Measurements from ENCODE around the gene LRP8. TPM values are rescaled to one million over a fixed set of nuclear protein-coding genes. Genes with fewer than 3 reads are reported as not detected.
A peak's percentile ranks its signal among the peaks of the same experiment; 100 is the strongest.

The LRP8 gene
- total and polyA plus RNA-seq, 2 experiments from 2014 or later = 1.3 to 8.9 TPM

GRCh38 chr1:53219711-53220110, 108.2 kb downstream of the LRP8 start:
- Histone ChIP-seq H3K36me3 (ENCODE audit: low read depth) (peaks cover 4% of the 10 kb centered on the region; the same call in 1 of the 2 replicates), H4K20me1 (ENCODE audit: insufficient read depth) (no peaks in the 10 kb centered on the region), H3K9ac (peak overlapping the region; percentile 95), H3K27ac (peak overlapping the region; percentile 91), H2AFZ (peak overlapping the region; percentile 94), H3K9me3 (ENCODE audit: low read depth) (no peaks in the 10 kb centered on the region), H3K9me2 (ENCODE audit: insufficient read depth) (no peaks in the 10 kb centered on the region), H3K27me3 (replicated peaks; ENCODE audit: insufficient read depth) (no peaks in the 10 kb centered on the region), H3K4me3 (peak overlapping the region; percentile 93), H3K4me1 (ENCODE audit: insufficient read depth) (peaks cover 15% of the 10 kb centered on the region), H3F3A (ENCODE audit: insufficient read depth) (no peaks in the 10 kb centered on the region), H3K79me2 (ENCODE audit: insufficient read depth) (peaks cover 18% of the 10 kb centered on the region), H3K4me2 (ENCODE audit: unreplicated experiment) (peak overlapping the region; percentile 97)
- DNase-seq = peak; percentile 18
- in situ Hi-C loops (cut with MboI) = no loop called here
- 5 to 6% methylated on average over 8 of the region's 8 CpGs for WGBS, 2 experiments (ENCODE audit: low coverage in 1 of 2, low lambda C conversion rate in 2 of 2, missing lambda C conversion rate in 2 of 2)
- TF ChIP-seq EZH2 (IDR thresholded peaks at IDR 0.05; ENCODE audit: insufficient read depth, poor library complexity, severe bottlenecking) (no peak), EZH2phosphoT487 (IDR thresholded peaks at IDR 0.05; ENCODE audit: insufficient read depth, low read depth) (no peak)

- Histone ChIP-seq H3K27ac (no peak overlapping the region), H3K4me1 (ENCODE audit: insufficient read depth) (peaks cover 15% of the 10 kb centered on the region), H3K9me2 (ENCODE audit: insufficient read depth) (no peaks in the 10 kb centered on the region), H3K9ac (no peak overlapping the region), H4K20me1 (ENCODE audit: insufficient read depth) (no peaks in the 10 kb centered on the region), H3K4me2 (ENCODE audit: unreplicated experiment) (no peak overlapping the region), H3K36me3 (ENCODE audit: low read depth) (peaks cover 17% of the 10 kb centered on the region), H3K27me3 (replicated peaks; ENCODE audit: insufficient read depth) (no peaks in the 10 kb centered on the region), H3K4me3 (no peak overlapping the region), H3K79me2 (ENCODE audit: insufficient read depth) (peaks cover 18% of the 10 kb centered on the region), H3F3A (ENCODE audit: insufficient read depth) (no peaks in the 10 kb centered on the region), H2AFZ (no peak overlapping the region), H3K9me3 (ENCODE audit: low read depth) (no peaks in the 10 kb centered on the region)
- TF ChIP-seq EZH2phosphoT487 (IDR thresholded peaks at IDR 0.05; ENCODE audit: insufficient read depth, low read depth) = no peak
- TF ChIP-seq EZH2 (IDR thresholded peaks at IDR 0.05; ENCODE audit: insufficient read depth, poor library complexity, severe bottlenecking) = no peak
- no peak for DNase-seq
- WGBS, 2 experiments (ENCODE audit: low coverage in 1 of 2, low lambda C conversion rate in 2 of 2, missing lambda C conversion rate in 2 of 2) = 99 to 100% methylated on average over 7 of the region's 7 CpGs
- in situ Hi-C loops (cut with MboI) = no loop called here
These were observed 109.7 kb downstream of the LRP8 start for GRCh38 chr1:53218201-53218600.

GRCh38 chr1:53214376-53214940, 113.4 kb downstream of the LRP8 start:
- Histone ChIP-seq H3K4me1 (ENCODE audit: insufficient read depth) (peaks cover 6% of the 10 kb centered on the region), H3F3A (ENCODE audit: insufficient read depth) (no peaks in the 10 kb centered on the region), H3K27me3 (replicated peaks; ENCODE audit: insufficient read depth) (no peaks in the 10 kb centered on the region), H4K20me1 (ENCODE audit: insufficient read depth) (no peaks in the 10 kb centered on the region), H3K9me3 (ENCODE audit: low read depth) (no peaks in the 10 kb centered on the region), H3K9ac (no peak overlapping the region), H3K27ac (no peak overlapping the region), H3K4me3 (no peak overlapping the region), H3K79me2 (ENCODE audit: insufficient read depth) (peaks cover 13% of the 10 kb centered on the region), H3K9me2 (ENCODE audit: insufficient read depth) (no peaks in the 10 kb centered on the region), H3K36me3 (ENCODE audit: low read depth) (peaks cover 32% of the 10 kb centered on the region), H2AFZ (no peak overlapping the region), H3K4me2 (ENCODE audit: unreplicated experiment) (no peak overlapping the region)
- no peak for DNase-seq
- TF ChIP-seq EZH2phosphoT487 (IDR thresholded peaks at IDR 0.05; ENCODE audit: insufficient read depth, low read depth) (no peak), EZH2 (IDR thresholded peaks at IDR 0.05; ENCODE audit: insufficient read depth, poor library complexity, severe bottlenecking) (no peak)
- in situ Hi-C loops (cut with MboI) = no loop called here
- WGBS, 2 experiments (ENCODE audit: low coverage in 1 of 2, low lambda C conversion rate in 2 of 2, missing lambda C conversion rate in 2 of 2) = 72 to 80% methylated on average over 5 of the region's 5 CpGs

- in situ Hi-C loops (cut with MboI) = no loop called here
- H3K27ac ChIP-seq = no peak overlapping the region
- H3K79me2 ChIP-seq (ENCODE audit: insufficient read depth) = 0 out of 2 replicates have a peak, but pooled peaks cover 3% of the 10 kb centered on the region
- no peak overlapping the region for H3K9ac ChIP-seq
- no peaks in the 10 kb centered on the region for H3K4me1 ChIP-seq (ENCODE audit: insufficient read depth)
- no peaks in the 10 kb centered on the region for H3K9me2 ChIP-seq (ENCODE audit: insufficient read depth)
- H3K27me3 ChIP-seq (replicated peaks; ENCODE audit: insufficient read depth) = no peaks in the 10 kb centered on the region
- no peaks in the 10 kb centered on the region for H3K9me3 ChIP-seq (ENCODE audit: low read depth)
- H3K36me3 ChIP-seq (ENCODE audit: low read depth) = peaks cover 38% of the 10 kb centered on the region
- no peak for TF ChIP-seq EZH2 (IDR thresholded peaks at IDR 0.05; ENCODE audit: insufficient read depth, poor library complexity, severe bottlenecking)
- TF ChIP-seq EZH2phosphoT487 (IDR thresholded peaks at IDR 0.05; ENCODE audit: insufficient read depth, low read depth) = no peak
- no peak overlapping the region for H3K4me2 ChIP-seq (ENCODE audit: unreplicated experiment)
- no peak overlapping the region for H3K4me3 ChIP-seq
- H4K20me1 ChIP-seq (ENCODE audit: insufficient read depth) = no peaks in the 10 kb centered on the region
- H3F3A ChIP-seq (ENCODE audit: insufficient read depth) = 0 out of 2 replicates have a peak, but pooled peaks cover 4% of the 10 kb centered on the region
- 94 to 96% methylated on average over 11 of the region's 11 CpGs for WGBS, 2 experiments (ENCODE audit: low coverage in 1 of 2, low lambda C conversion rate in 2 of 2, missing lambda C conversion rate in 2 of 2)
- no peak overlapping the region for H2AFZ ChIP-seq
- DNase-seq = no peak
These were observed 116.9 kb downstream of the LRP8 start for GRCh38 chr1:53210954-53211353.

Measured in GM23248 (cell line).